Heart left ventricle (tissue), 13 donors: ENCODE data around the gene COL8A2.

ENCODE experiments used
- CTCF ChIP-seq, 12 donors: fragments of 200-600 bp; sonication (generic) in 4 of 12; IDR thresholded peaks; one replicate each; pipeline versions ENCODE4 v1.5.0 to v1.8.0; 2018 to 2022; ENCODE audit warnings: antibody characterized with exemption in 12 of 12, mild to moderate bottlenecking in 5 of 12
- POLR2A ChIP-seq, 2 donors: fragments of 450-650 bp; IDR thresholded peaks; one replicate each; pipeline ENCODE4 v1.6.1; 2017; ENCODE audit warnings: antibody characterized with exemption in 2 of 2, mild to moderate bottlenecking in 2 of 2, moderate library complexity in 2 of 2
- donor health status: ischemic (EF 13 %, LVEDD 7.1; RV severe dilation, severe dysfunction).
- donor health status: DM: no; HTN: yes; CAD: no.
- donor health status: DM: no; HTN: no; CAD: no.
- donor health status: ischemic (EF 25% LVEDD 6.9; RV normal size, moderate dysfunction).
- donor health status: ischemic (EF 25% LVEDD 5.7; RV mildly dilated, moderate dysfunction).
- donor health status: ischemic (EF 35%, LVEDD 5.7; RV mildly dilated, moderate dysfunction).
- donor health status: nonischemic (EF 11% LVEDD 7.7; RV severe dilation, severe dysfunction).
- donor health status: DM: yes; HTN: yes; CAD: no.
- donor health status: PGD.
- donor health status: ischemic (EF 29% LVEDD 5.4; RV normal size, mild dysfunction).
- donor health status: nonischemic (EF 23%, LVEDD 6.1; RV moderate dilation, normal function).

DNA sequence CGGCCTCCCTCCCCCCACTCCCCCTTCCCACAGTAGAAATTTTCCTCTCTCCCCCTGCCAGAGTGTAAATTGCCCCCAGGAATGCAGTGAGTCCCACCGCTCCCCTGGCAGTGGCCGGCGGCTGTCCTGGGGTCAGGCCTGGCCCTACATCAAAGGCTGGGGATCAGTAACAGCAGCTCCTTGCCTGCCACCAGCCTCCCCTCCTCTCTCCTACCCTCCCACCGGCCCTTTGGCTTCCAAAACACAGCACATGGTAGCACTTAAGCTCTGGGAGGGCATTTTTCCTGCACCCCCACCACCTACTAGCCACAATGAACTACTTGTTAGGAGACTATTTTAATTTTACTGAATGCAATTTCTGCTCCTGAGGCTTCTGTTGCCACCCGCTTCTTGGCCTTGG is 9.0 kb upstream of the COL8A2 start:
- TF ChIP-seq CTCF (IDR thresholded peaks at IDR 0.05) (no peak), POLR2A (IDR thresholded peaks at IDR 0.05) (no peak)
